H9 (cell line): Measurements from ENCODE around the gene DCTN1. TPM values are rescaled to one million over a fixed set of nuclear protein-coding genes. Genes with fewer than 3 reads are reported as not detected.

Experiments used
- DNase-seq: peaks from one replicate; pipeline ENCODE4 v3.0.0-alpha.2; 2017
- H2AFZ ChIP-seq: one replicate; pipeline ENCODE4 v1.6.1; 2013; ENCODE audit warnings: mild to moderate bottlenecking, low read length, control low read depth, moderate library complexity
- H2AK5ac ChIP-seq: 2 replicates; pipeline ENCODE4 v1.6.1; 2013; ENCODE audit warnings: low read length, control low read depth, mixed read lengths; ENCODE audit not compliant: insufficient read length
- H2BK120ac ChIP-seq: one replicate; pipeline ENCODE4 v1.6.1; 2013; ENCODE audit warnings: low read depth, mild to moderate bottlenecking, low read length, control low read depth, inconsistent platforms; ENCODE audit not compliant: poor library complexity, severe bottlenecking
- H2BK12ac ChIP-seq: 2 replicates; pipeline ENCODE4 v1.6.1; 2013; ENCODE audit warnings: low read length, control low read depth, mixed read lengths, low read depth; ENCODE audit not compliant: insufficient read length
- H2BK15ac ChIP-seq: 2 replicates; pipeline ENCODE4 v1.6.1; 2013; ENCODE audit warnings: low read depth, low read length, control low read depth
- H2BK20ac ChIP-seq: one replicate; pipeline ENCODE4 v1.6.1; 2013; ENCODE audit warnings: low read depth, mild to moderate bottlenecking, low read length, control low read depth, inconsistent platforms; ENCODE audit not compliant: poor library complexity, severe bottlenecking
- H2BK5ac ChIP-seq: 2 replicates; pipeline ENCODE4 v1.6.1; 2013; ENCODE audit warnings: low read length, control low read depth, mixed read lengths; ENCODE audit not compliant: insufficient read length
- H3K14ac ChIP-seq: 2 replicates; pipeline ENCODE4 v1.6.1; 2013; ENCODE audit warnings: low read length, control low read depth; ENCODE audit not compliant: insufficient read depth
- H3K18ac ChIP-seq: 2 replicates; pipeline ENCODE4 v1.6.1; 2013; ENCODE audit warnings: low read depth, mild to moderate bottlenecking, mixed read lengths, low read length, control low read depth; ENCODE audit not compliant: insufficient read length
- H3K23ac ChIP-seq: 2 replicates; pipeline ENCODE4 v1.6.1; 2013; ENCODE audit warnings: low read length, control low read depth, mixed read lengths, low read depth; ENCODE audit not compliant: insufficient read length
- H3K23me2 ChIP-seq: 2 replicates; pipeline ENCODE4 v1.6.1; 2013; ENCODE audit warnings: low read depth, mild to moderate bottlenecking, mixed read lengths, low read length, control low read depth; ENCODE audit not compliant: insufficient read length, poor library complexity, severe bottlenecking
- H3K27ac ChIP-seq: 2 replicates; pipeline ENCODE4 v1.5.1; 2013; ENCODE audit warnings: low read length, control low read depth, mixed read lengths, low read depth; ENCODE audit not compliant: insufficient read length
- H3K27me3 ChIP-seq: 2 replicates; pipeline ENCODE4 v1.6.1; 2013; ENCODE audit warnings: low read length, control low read depth, inconsistent platforms; ENCODE audit not compliant: insufficient read depth
- H3K4ac ChIP-seq: 2 replicates; pipeline ENCODE4 v1.6.1; 2013; ENCODE audit warnings: low read depth, mild to moderate bottlenecking, control low read depth, inconsistent platforms, low read length, moderate library complexity
- H3K4me1 ChIP-seq: 2 replicates; pipeline ENCODE4 v1.6.1; 2013; ENCODE audit warnings: low read length, control low read depth, inconsistent platforms; ENCODE audit not compliant: insufficient read depth
- H3K4me2 ChIP-seq: 2 replicates; pipeline ENCODE4 v1.6.1; 2013; ENCODE audit warnings: low read length, control low read depth, mixed read lengths; ENCODE audit not compliant: insufficient read length, insufficient read depth
- H3K56ac ChIP-seq: 2 replicates; pipeline ENCODE4 v1.6.1; 2013; ENCODE audit warnings: low read depth, mild to moderate bottlenecking, mixed read lengths, low read length, control low read depth; ENCODE audit not compliant: insufficient read length
- H3K79me1 ChIP-seq: 2 replicates; pipeline ENCODE4 v1.6.1; 2013; ENCODE audit warnings: low read depth, mild to moderate bottlenecking, moderate library complexity, low read length, control low read depth, inconsistent platforms; ENCODE audit not compliant: insufficient read depth, poor library complexity, severe bottlenecking
- H3K79me2 ChIP-seq: 2 replicates; pipeline ENCODE4 v1.6.1; 2013; ENCODE audit warnings: low read length, control low read depth, inconsistent platforms; ENCODE audit not compliant: insufficient read depth
- H3K9ac ChIP-seq: 2 replicates; pipeline ENCODE4 v1.6.1; 2013; ENCODE audit warnings: low read length, control low read depth, mixed read lengths; ENCODE audit not compliant: insufficient read length; ENCODE audit errors: extremely low read depth
- H3K9me3 ChIP-seq: one replicate; pipeline ENCODE4 v1.6.1; 2013; ENCODE audit warnings: low read depth, low read length, inconsistent platforms; ENCODE audit not compliant: control insufficient read depth
- H3T11ph ChIP-seq: one replicate; pipeline ENCODE4 v1.6.1; 2013; ENCODE audit warnings: mild to moderate bottlenecking, low read length, control low read depth, inconsistent platforms
- H4K20me1 ChIP-seq: one replicate; pipeline ENCODE4 v1.6.1; 2013; ENCODE audit not compliant: control insufficient read depth, insufficient read length, insufficient read depth
- H4K5ac ChIP-seq: 2 replicates; pipeline ENCODE4 v1.6.1; 2013; ENCODE audit warnings: low read depth, mild to moderate bottlenecking, mixed read lengths, low read length, control low read depth; ENCODE audit not compliant: insufficient read length
- H4K8ac ChIP-seq: replicated peaks from 2 replicates; pipeline ENCODE4 v1.6.1; 2013; ENCODE audit warnings: low read length, control low read depth, mixed read lengths, low read depth; ENCODE audit not compliant: insufficient read length
- H4K91ac ChIP-seq: 2 replicates; pipeline ENCODE4 v1.6.1; 2013; ENCODE audit warnings: low read depth, mild to moderate bottlenecking, moderate library complexity, mixed read lengths, low read length, control low read depth; ENCODE audit not compliant: insufficient read length
- H3K27ac Mint-ChIP-seq, 3 experiments: 2 replicates in 2 of 3; 3 replicates in 1 of 3; pipeline ENCODE4 v1.8.0; 2020 to 2021; ENCODE audit warnings: mixed read lengths in 3 of 3, mild to moderate bottlenecking in 1 of 3, moderate library complexity in 1 of 3
- H3K27me3 Mint-ChIP-seq: 2 replicates; pipeline ENCODE4 v1.8.0; 2021; ENCODE audit warnings: low read depth, mild to moderate bottlenecking, moderate library complexity, mixed read lengths
- H3K36me3 Mint-ChIP-seq, 3 experiments: 2 replicates in 2 of 3; 3 replicates in 1 of 3; pipeline ENCODE4 v1.8.0; 2020 to 2021; ENCODE audit warnings: low read depth in 3 of 3, mixed read lengths in 3 of 3; ENCODE audit not compliant: insufficient read depth in 1 of 3
- H3K4me1 Mint-ChIP-seq, 2 experiments: 2 replicates each; pipeline ENCODE4 v1.8.0; 2020; ENCODE audit warnings: mixed read lengths in 2 of 2
- H3K4me3 Mint-ChIP-seq, 2 experiments: 2 replicates in 1 of 2; 3 replicates in 1 of 2; pipeline ENCODE4 v1.8.0; 2020 to 2021; ENCODE audit warnings: mild to moderate bottlenecking in 2 of 2, mixed read lengths in 2 of 2, moderate library complexity in 1 of 2
- H3K9me3 Mint-ChIP-seq, 2 experiments: 2 replicates in 1 of 2; 3 replicates in 1 of 2; pipeline ENCODE4 v1.8.0; 2020; ENCODE audit warnings: mild to moderate bottlenecking in 2 of 2, mixed read lengths in 2 of 2, moderate library complexity in 1 of 2
- total RNA-seq: library from RNA; stranded (reverse); gene quantifications from 2 replicates; pipeline ENCODE4 v1.2.1, GENCODE V29; 2021
- TF ChIP-seq, protein P1 (sequence below): fragments of 200-600 bp; sonication (generic); conservative IDR thresholded peaks from 3 replicates; pipeline ENCODE4 v1.8.0; 2021; ENCODE audit warnings: antibody characterized with exemption, mild to moderate bottlenecking

The DCTN1 gene
- total RNA-seq, 1 experiment from 2014 or later = 141 TPM

DNA sequence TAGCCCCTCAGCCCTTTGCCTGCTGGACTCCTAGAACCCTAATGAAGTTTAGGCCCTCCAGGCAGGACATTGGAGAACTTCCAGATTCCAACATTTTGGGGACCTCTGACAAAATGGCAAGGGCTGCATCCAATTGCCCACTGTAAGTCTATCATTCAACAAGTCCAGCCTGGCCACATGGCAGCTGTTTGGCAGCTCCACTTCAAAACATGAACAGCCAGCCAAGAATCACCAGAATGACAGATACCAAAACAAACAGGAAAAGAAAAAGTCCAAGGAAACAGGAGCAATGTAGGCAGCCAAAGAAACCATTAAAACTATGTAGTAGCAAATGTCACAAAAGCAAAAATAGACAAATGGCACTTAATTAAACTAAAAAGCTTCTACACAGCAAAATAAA is 62.4 kb downstream of the DCTN1 start:
- Histone ChIP-seq H2AK5ac (no peak overlapping the region), H3T11ph (no peak overlapping the region), H3K56ac (no peak overlapping the region), H3K4me2 (no peak overlapping the region), H4K20me1 (no peaks in the 10 kb centered on the region), H3K4ac (no peak overlapping the region), H3K9ac (no peak overlapping the region), H3K79me1 (no peaks in the 10 kb centered on the region), H3K27me3 (no peaks in the 10 kb centered on the region), H2BK5ac (no peak overlapping the region), H2BK20ac (no peak overlapping the region), H2BK120ac (no peak overlapping the region), H3K27ac (no peak overlapping the region), H3K23me2 (no peaks in the 10 kb centered on the region), H3K18ac (no peak overlapping the region), H2BK15ac (no peak overlapping the region), H3K14ac (no peak overlapping the region), H3K79me2 (no peaks in the 10 kb centered on the region), H4K8ac (no peak overlapping the region), H3K23ac (no peak overlapping the region), H2BK12ac (no peak overlapping the region), H4K91ac (no peak overlapping the region), H4K5ac (no peak overlapping the region), H2AFZ (no peak overlapping the region), H3K4me1 (no peaks in the 10 kb centered on the region; the same call in 1 of the 2 replicates), H3K9me3 (no peaks in the 10 kb centered on the region)
- Mint-ChIP-seq H3K36me3 (no peaks in the 10 kb centered on the region), H3K4me3 (no peak overlapping the region), H3K27ac (no peak overlapping the region), H3K4me1 (peaks cover 4 to 8% of the 10 kb centered on the region in 2 experiments), H3K27me3 (peaks cover 2% of the 10 kb centered on the region), H3K9me3 (no peaks in the 10 kb centered on the region)
- TF ChIP-seq, protein P1, sequence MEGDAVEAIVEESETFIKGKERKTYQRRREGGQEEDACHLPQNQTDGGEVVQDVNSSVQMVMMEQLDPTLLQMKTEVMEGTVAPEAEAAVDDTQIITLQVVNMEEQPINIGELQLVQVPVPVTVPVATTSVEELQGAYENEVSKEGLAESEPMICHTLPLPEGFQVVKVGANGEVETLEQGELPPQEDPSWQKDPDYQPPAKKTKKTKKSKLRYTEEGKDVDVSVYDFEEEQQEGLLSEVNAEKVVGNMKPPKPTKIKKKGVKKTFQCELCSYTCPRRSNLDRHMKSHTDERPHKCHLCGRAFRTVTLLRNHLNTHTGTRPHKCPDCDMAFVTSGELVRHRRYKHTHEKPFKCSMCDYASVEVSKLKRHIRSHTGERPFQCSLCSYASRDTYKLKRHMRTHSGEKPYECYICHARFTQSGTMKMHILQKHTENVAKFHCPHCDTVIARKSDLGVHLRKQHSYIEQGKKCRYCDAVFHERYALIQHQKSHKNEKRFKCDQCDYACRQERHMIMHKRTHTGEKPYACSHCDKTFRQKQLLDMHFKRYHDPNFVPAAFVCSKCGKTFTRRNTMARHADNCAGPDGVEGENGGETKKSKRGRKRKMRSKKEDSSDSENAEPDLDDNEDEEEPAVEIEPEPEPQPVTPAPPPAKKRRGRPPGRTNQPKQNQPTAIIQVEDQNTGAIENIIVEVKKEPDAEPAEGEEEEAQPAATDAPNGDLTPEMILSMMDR = no peak
- DNase-seq = no peak
